GM19463 (cell line): ENCODE measurements around the gene MSMP.

Source experiments
- ATAC-seq: cut with Tn5 transposase; IDR thresholded peaks from one replicate; pipeline ENCODE4 v1.9.1; 2021; ENCODE audit warnings: mild to moderate bottlenecking, moderate library complexity; ENCODE audit not compliant: unreplicated experiment

The MSMP gene

GRCh38 chr9:35754264-35754663 is at the start of gene MSMP:
MSMP (minus strand) TSS chr9:35754276; CDS start chr9:35754129, 147 bp downstream.
- no peak for ATAC-seq

- ATAC-seq, result no peak
Measured at GRCh38 chr9:35801328-35802128, 47.5 kb upstream of the MSMP start.

- ATAC-seq, result no peak
Measured at GRCh38 chr9:35800530-35800929, 46.5 kb upstream of the MSMP start.

GRCh38 chr9:35798658-35799374 is 44.7 kb upstream of the MSMP start:
- no peak for ATAC-seq

GRCh38 chr9:35797311-35798109 is 43.4 kb upstream of the MSMP start:
- ATAC-seq, result no peak

GRCh38 chr9:35795695-35796094 is 41.6 kb upstream of the MSMP start:
- no peak for ATAC-seq

- no peak for ATAC-seq
Measured at GRCh38 chr9:35793461-35793860, 39.4 kb upstream of the MSMP start.

GRCh38 chr9:35792826-35793225 is 38.8 kb upstream of the MSMP start:
- no peak for ATAC-seq

GRCh38 chr9:35792024-35792813 is 38.1 kb upstream of the MSMP start:
- ATAC-seq, result no peak

GRCh38 chr9:35791297-35791921 is 37.3 kb upstream of the MSMP start, which contains the start of gene NPR2:
NPR2 (plus strand) TSS chr9:35791591; CDS start chr9:35792409, 818 bp downstream.
- ATAC-seq, result no peak

- no peak for ATAC-seq
Measured at GRCh38 chr9:35790385-35791296, 36.6 kb upstream of the MSMP start.

- ATAC-seq, result no peak
Measured at GRCh38 chr9:35790025-35790384, 35.9 kb upstream of the MSMP start.

GRCh38 chr9:35789541-35789940 is 35.5 kb upstream of the MSMP start:
- no peak for ATAC-seq

- no peak for ATAC-seq
Measured at GRCh38 chr9:35783418-35783817, 29.3 kb upstream of the MSMP start.

- ATAC-seq, result no peak
Measured at GRCh38 chr9:35781066-35781465, 27.0 kb upstream of the MSMP start.

- no peak for ATAC-seq
Measured at GRCh38 chr9:35778496-35778895, 24.4 kb upstream of the MSMP start.

GRCh38 chr9:35776018-35776417 is 21.9 kb upstream of the MSMP start:
- no peak for ATAC-seq

GRCh38 chr9:35774907-35775635 is 21.0 kb upstream of the MSMP start:
- ATAC-seq, result no peak
